HG03159 (cell line): ENCODE data around the gene TNS1.
"Not testable (repeated sequence)": the region's sequence is repeated elsewhere in the genome, so short reads cannot be mapped to it uniquely, and the experiment has no call there.

Source experiments
- ATAC-seq: cut with Tn5 transposase; IDR thresholded peaks from one replicate; pipeline ENCODE4 v1.9.1; 2021; ENCODE audit warnings: mild to moderate bottlenecking, moderate library complexity; ENCODE audit not compliant: unreplicated experiment

The TNS1 gene

GRCh38 chr2:217820904-217821303 is 181.9 kb downstream of the TNS1 start:
- no peak for ATAC-seq

GRCh38 chr2:217820091-217820819 is 182.5 kb downstream of the TNS1 start:
- no peak for ATAC-seq

DNA sequence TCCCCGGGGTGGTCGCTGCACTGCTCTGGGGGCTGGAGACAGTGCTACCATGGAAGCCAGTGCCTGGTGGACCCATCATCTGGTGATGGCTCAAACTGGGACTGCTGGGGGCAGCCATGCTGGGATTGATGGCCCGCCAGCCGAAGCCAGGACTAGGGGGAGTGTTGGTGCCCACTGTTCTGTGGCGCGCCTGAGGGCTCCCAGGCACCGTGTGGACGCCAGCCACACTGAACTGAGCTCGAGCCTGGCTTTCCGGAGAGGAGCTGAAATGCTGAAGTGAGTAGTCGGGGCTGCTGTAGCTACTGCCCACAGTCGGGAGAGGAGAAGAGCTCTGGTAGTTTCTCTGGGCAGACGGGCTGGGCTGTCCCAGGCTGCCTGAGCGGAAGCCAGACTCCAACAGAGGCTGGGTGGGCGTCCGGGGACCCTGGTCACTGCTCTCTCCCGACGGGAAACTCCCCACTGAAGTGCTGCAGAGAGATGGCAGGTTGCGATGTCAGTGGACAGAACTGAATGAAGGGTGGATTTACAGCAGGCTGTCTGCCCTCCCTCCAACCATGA is 184.4 kb downstream of the TNS1 start:
- ATAC-seq = no peak

GRCh38 chr2:217817466-217818292 is 185.1 kb downstream of the TNS1 start:
- no peak for ATAC-seq

- ATAC-seq = no peak
Observed at GRCh38 chr2:217816396-217816869, 186.4 kb downstream of the TNS1 start.

GRCh38 chr2:217813828-217814227 is 189.0 kb downstream of the TNS1 start:
- no peak for ATAC-seq

DNA sequence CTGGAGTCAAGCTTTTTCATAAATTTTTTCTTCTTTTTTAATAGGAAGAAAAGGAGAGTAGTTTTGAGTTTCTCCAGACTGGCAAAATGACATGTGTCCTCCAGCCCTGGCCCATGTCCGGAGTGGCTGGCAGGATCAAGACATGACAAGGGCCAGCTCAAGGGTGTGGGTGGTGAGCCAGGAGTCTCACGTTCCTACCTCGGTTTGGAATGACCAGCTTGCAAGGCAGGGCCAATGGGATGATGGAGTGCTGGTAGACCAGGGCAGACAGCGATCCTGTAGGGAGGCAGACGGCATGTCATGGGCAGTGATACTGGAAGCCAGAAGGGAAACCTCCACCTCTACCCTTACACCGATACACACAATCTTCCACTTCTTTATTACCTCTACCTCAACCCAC is 190.6 kb downstream of the TNS1 start:
- no peak for ATAC-seq

- no peak for ATAC-seq
Observed at GRCh38 chr2:217810260-217810659, 192.5 kb downstream of the TNS1 start.

GRCh38 chr2:217809736-217810135 is 193.1 kb downstream of the TNS1 start:
- ATAC-seq = no peak

DNA sequence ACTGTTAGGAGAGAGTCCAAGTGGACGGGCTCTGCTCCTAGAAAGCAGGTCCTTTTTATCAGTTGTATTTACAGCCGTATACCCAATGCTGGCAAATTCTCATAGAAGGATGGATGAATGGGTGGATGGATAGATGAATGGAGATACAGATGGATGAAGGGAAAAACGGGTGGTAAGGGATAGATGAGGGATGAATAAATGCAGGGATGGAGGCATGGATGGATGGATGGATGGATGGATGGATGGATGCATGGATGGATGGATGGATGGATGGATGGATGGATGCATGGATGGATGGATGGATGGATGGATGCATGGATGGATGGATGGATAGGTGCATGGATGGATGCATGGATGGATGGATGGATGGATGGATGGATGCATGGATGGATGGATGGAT is 193.8 kb downstream of the TNS1 start:
- ATAC-seq = not testable (repeated sequence)

- ATAC-seq = no peak
Observed at GRCh38 chr2:217808326-217808725, 194.5 kb downstream of the TNS1 start.

DNA sequence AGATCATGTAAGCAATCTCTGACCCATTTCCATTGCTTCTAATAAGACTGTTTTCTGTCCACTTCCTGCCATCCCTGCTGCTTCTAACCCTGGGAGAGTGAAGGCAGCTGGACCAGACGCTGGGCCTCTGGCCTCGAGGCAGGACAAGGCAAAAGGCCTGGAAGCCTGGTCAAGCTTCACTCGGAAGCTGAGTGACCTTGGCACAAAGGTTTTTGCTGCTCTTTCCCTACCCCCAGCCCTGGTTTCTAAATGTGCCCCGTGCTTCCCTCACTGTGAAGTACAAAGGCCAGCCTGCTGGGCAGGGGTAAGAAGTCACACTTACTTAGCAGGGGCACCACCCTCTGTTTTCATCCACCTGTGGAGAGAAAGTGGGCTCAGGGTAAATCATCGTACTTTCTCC is 195.0 kb downstream of the TNS1 start:
- ATAC-seq = no peak

DNA sequence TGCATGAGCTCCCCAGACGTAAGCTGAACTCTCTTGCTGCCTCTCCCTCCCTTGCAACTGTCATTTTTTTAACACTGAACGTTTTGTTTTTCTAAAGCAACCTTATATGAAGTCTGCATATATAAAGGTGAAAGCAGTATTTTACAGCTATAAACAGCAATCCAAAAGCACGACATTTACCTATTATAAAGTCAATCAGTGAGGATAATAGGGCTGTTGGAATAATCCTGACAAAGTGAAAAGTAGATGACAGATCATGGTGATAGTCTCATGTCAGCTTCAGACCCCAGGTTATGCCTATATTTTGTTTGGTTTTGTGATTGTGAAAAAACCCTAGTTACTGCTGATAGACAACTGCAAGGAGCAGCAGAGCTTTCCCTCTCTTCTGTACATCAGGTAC is 195.8 kb downstream of the TNS1 start:
- no peak for ATAC-seq

GRCh38 chr2:217806482-217806765 is 196.4 kb downstream of the TNS1 start:
- ATAC-seq = no peak

DNA sequence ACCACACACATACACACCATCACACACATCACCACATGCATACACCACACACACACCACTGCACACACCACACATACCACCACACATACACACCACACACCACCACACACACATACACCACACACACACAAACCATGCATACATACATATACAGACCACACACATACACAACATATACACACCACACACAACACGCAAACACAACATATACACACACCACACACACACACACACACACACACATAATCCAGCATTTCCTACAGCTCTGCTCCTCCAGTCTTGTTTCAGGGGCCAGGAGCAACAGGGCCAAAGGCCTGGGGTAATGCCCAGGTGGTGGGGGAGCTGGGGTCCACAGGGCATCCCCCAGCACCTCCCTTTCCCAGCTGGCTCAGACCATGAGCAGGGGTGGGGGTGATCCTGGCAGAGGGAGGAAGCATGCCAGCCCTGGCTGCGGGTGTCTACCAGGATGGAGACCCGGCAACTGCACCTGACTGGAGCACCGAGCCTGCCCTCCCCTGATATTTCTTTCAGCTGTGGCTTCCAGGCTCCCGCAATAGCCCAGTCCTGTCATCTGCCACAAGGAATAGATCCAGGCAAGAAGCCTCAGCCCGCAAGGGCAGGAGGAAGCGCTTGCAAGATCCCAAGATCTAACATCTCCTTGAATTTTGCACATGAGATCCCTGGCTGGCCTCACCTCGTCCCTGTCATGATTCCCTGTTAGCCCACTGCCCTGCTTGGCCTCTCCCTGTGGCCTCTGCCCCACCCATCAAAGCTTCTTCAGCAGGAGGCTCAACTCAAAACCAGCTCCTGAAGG is 196.9 kb downstream of the TNS1 start:
- ATAC-seq = no peak

GRCh38 chr2:217804791-217805667 is 197.8 kb downstream of the TNS1 start:
- ATAC-seq = no peak

DNA sequence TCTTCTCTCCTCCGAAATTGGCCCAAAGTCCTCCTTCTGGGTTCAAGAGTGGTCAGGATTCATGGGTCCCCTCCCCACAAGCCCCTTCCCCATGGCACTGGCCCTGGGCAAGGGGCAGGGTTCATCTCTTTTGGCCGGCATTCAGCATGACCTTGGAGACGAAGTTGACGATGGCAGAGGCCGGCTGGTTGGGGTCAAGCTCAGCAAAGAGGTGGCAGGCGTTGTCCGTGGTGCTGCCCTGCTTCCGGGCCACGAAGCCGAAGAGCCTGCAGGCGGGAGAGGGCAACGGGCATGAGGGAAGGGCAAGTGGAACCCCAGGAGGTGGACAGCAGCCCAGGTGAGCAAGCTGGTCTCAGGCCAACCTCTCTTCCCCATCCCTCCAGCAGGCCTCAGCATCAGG is 198.5 kb downstream of the TNS1 start:
- no peak for ATAC-seq

GRCh38 chr2:217803653-217803960 is 199.2 kb downstream of the TNS1 start:
- no peak for ATAC-seq

DNA sequence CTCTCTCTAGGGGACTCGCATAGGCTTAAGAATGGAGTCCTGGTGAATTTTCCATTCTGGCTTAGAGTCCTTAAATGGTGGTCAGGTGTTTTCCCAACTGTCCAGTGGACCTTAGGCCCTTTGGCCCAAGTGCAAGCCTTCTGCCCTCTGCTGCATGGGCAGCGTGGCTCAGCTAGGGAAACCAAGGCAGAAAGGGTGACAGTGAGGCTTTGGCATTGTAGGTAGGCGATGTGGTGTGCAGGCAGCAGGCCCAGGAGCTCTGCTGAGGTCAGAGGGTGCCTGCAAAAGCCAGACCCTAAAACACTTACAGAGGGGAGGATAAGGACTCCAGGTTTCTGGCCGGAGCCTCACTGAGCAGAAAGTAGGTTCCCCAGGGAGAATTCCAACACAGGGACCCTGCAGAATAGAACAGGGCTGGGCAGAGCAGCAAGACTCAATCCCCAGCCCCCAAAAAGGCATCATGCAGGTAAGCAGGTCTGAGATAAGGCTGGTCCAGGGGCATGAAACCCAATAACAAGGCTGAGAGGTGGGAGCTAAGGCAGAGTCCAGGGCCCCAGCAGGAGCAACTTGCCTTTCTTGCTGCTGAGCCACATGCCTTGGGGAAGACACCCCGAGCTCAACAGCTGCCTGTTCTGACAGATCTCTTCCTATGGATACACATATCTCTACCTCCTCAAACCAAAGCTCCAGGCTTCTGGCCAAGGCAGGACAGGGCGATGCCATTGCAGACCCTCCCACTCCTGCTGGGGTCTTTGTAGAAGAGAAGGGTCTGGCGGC is 199.7 kb downstream of the TNS1 start:
- no peak for ATAC-seq

DNA sequence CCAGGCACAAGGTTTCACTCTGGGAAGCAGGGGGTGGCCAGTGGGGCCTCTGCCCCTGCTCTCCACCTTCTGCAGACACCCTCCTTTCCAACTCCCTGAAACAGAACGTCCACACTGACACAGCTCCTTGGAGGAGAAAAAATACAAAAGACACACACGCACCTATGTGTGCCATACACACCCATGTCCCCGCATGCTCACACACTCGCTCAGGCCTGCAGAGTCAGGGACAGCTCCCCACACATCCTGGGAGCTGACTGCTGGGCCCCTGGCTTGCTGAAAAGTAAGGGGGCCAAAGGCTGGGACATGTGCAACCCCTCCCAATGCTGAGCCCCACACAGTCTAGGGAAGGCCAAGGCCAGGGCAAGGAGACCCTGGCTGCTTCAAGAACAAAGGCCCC is 200.5 kb downstream of the TNS1 start:
- ATAC-seq = no peak
